Measurements from ENCODE around the gene NFATC2.

NFATC2 gene

DNA sequence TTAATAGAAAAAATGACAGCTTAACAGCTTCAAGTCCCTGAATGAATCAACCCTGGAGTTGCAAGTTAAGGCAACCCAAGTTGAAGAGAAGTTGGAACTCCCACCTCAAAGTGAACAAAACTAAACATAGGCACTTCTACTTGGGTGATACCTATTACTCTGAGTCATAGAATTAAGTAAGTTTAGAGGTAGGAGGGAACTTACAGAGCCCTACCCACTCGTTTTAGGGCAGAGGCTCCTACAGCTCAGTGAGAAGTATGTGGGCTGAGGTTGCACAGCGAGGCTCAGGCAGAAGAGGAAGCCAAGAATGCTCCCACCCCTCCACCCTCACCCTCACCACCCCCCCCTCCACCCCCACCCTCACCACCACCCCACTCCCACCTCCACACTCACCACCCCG is 42.2 kb downstream of the NFATC2 start:
- H3K27ac ChIP-seq: no peak overlapping the region
- H3K27me3 ChIP-seq (replicated peaks): no peaks in the 10 kb centered on the region
- no peak for TF ChIP-seq CTCF (IDR thresholded peaks at IDR 0.05; ENCODE audit: low read depth, low read length, missing control alignments)
- no peak for DNase-seq
- in situ Hi-C loops (cut with HindIII; ENCODE audit: low pct_ligation_motif_present, low sequenced_read_pairs): no loop called here
- no peak overlapping the region for H3K4me3 ChIP-seq (ENCODE audit: low read depth, low read length)
- no peaks in the 10 kb centered on the region for H3K36me3 ChIP-seq (replicated peaks)

GRCh38 chr20:51498765-51499540 is 43.6 kb downstream of the NFATC2 start:
- DNase-seq: no peak
- TF ChIP-seq CTCF (IDR thresholded peaks at IDR 0.05; ENCODE audit: low read depth, low read length, missing control alignments): no peak

DNA sequence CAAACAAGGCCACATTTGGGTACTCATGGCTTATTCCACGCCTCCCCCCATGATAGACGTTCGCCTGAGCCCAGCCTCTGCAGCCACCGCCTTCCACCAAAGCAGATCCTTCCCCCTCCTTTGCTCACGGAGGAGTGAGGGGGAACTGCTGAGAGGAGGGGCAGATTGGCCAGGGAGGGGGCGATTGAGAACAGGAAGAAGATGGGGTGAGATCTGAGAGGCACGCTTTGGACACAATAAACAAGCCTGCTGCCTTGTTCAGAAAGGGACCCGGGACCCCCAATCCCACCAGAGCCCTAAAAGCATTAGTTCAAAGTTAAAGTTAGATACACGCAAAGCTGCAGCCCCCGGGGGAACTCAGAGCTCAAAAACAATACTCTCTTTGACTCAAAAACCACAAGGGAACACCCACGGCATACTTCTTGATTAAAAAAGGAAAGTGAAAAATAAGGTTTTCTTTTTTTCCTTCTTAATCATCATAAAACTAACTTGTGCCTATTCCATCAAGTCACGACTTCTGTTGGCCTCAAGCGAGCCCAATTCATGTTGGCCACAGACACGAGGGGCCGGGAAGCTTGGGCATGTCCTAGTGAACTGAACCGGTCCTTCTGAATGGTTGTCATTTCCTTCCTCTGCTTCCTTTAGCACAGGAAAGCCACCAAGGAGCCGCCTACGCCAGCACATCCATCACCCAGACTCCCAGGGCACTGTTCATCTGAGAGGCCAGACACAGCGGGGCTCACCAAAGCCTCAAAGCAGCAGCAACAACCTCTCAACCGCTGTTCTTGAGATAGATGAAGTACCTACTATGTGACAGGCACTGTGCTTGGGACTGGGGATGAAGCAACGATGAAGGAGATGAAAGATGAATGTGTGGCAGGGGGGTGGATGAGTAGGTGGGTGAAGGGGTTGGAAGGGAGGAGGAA is 44.7 kb downstream of the NFATC2 start:
- no peak for DNase-seq
- Histone ChIP-seq H3K4me3 (ENCODE audit: low read depth, low read length) (peak overlapping the region; percentile 20), H3K27me3 (replicated peaks) (no peaks in the 10 kb centered on the region), H3K27ac (no peak overlapping the region), H3K36me3 (replicated peaks) (no peaks in the 10 kb centered on the region)
- TF ChIP-seq CTCF (IDR thresholded peaks at IDR 0.05; ENCODE audit: low read depth, low read length, missing control alignments): no peak
- in situ Hi-C loops (cut with HindIII; ENCODE audit: low pct_ligation_motif_present, low sequenced_read_pairs): no loop called here

More at GRCh38 chr20:51498765-51499540, 43.6 kb downstream of the NFATC2 start:
- Histone ChIP-seq H3K36me3 (replicated peaks) (no peaks in the 10 kb centered on the region), H3K27me3 (replicated peaks) (no peaks in the 10 kb centered on the region), H3K4me3 (ENCODE audit: low read depth, low read length) (no peak overlapping the region), H3K27ac (no peak overlapping the region)
- in situ Hi-C loops (cut with HindIII; ENCODE audit: low pct_ligation_motif_present, low sequenced_read_pairs): no loop called here

GRCh38 chr20:51496964-51497363 is 45.6 kb downstream of the NFATC2 start:
- no peak overlapping the region for H3K27ac ChIP-seq

DNA sequence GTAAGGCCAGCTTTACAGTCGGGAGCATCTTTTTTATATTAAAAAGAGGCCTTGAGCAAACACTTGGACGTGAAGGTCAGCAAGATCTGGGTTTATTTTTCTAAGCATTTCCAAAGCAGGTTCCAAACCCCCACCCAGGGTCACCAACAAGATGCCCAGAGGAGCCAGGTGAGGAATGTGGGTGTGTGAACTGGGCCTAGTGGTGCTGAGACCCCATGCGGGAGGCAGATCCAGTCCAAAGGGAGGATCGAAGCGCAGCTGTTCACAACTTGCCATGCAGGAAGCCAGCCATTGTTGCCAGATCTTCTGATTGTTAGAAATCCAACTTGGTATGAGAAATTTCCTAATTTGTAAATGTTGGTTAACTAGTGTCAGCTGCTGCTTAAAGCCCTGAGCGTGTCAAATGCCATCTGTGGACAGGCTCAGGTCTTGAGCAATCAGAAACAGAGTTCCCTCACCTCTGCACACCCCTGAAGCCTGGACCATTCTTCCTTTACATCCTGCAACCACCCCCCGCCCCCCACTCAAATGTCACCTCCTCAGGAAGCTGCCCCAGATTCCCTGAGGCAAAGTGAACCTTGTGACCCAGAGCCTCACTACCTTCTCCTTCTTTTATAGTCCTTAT is 46.5 kb downstream of the NFATC2 start:
- Histone ChIP-seq H3K36me3 (replicated peaks) (no peaks in the 10 kb centered on the region), H3K27me3 (replicated peaks) (no peaks in the 10 kb centered on the region), H3K4me3 (ENCODE audit: low read depth, low read length) (no peak overlapping the region), H3K27ac (no peak overlapping the region)
- DNase-seq: no peak
- no peak for TF ChIP-seq CTCF (IDR thresholded peaks at IDR 0.05; ENCODE audit: low read depth, low read length, missing control alignments)
- in situ Hi-C loops (cut with HindIII; ENCODE audit: low pct_ligation_motif_present, low sequenced_read_pairs): no loop called here

More at GRCh38 chr20:51496964-51497363, 45.6 kb downstream of the NFATC2 start:
- TF ChIP-seq CTCF (IDR thresholded peaks at IDR 0.05; ENCODE audit: low read depth, low read length, missing control alignments): no peak
- DNase-seq: no peak
- H3K27me3 ChIP-seq (replicated peaks): no peaks in the 10 kb centered on the region
- H3K36me3 ChIP-seq (replicated peaks): no peaks in the 10 kb centered on the region
- no peak overlapping the region for H3K4me3 ChIP-seq (ENCODE audit: low read depth, low read length)
- in situ Hi-C loops (cut with HindIII; ENCODE audit: low pct_ligation_motif_present, low sequenced_read_pairs): no loop called here
